ENCODE data around the gene MBTD1.

The MBTD1 gene

GRCh38 chr17:51142597-51142996, 117.3 kb downstream of the MBTD1 start:
- no peak for DNase-seq

DNA sequence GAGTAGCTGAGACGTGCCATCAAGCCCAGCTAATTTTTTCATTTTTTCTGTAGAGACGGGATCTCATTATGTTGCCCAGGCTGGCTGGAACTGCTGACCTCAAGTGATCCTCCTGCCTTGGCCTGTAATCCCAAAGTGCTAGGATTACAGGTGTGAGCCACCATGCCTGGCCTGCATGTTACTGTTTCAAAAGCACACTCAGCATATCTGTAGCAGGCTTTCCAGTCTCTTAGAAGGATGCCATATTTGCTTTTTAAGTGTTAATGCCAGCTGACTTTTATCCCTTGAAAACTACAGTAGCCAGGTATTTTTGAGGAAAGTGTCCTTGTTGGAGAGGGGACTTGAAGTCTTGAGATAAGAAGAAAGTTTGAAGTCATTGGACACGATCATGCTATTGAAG, 123.9 kb downstream of the MBTD1 start:
- DNase-seq: no peak

DNA sequence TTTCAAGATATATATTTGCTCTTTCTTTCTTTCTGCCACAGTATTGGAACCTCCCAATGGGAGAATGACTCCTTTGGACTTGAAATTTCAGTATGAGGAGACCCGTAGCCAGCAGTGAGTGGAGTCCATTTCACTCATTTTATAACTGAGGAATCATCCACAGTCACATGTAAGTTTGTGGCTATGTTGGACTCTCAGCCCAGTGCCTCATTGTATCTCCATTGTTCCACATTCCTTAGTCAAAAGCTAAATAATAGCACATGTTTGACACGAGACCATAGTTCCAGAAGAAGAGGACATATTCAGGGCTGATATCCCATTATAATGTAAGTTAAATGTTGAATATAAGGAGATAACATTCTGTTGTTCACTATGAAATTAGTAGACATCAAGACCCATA, 126.5 kb downstream of the MBTD1 start:
- no peak for DNase-seq

GRCh38 chr17:51132964-51133319, 126.9 kb downstream of the MBTD1 start:
- DNase-seq: peak in 1 of 2 donors; percentile 31

DNA sequence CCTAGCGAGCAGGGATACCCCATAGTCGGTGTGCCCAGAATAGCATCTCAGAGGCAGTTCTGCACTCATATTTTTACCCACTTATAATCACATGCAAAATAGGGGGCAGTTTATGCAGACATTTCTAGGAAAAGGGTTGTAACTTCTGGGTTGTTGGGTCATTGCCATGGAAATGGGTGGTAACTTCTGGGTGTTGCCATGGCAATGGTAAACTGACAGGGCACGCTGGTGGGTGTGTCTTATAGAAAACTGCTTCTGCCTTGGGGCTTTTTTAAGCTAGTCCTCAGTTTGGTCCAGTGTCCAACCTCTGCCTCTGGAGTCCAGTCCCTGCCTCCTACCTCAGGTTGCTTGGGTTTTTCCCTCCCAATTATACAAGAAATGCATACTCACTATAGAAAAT, 131.8 kb downstream of the MBTD1 start:
- DNase-seq: peak; percentile 70 to 85

All from inflammatory macrophage (primary cell).